ENCODE results near the gene NME3.

DNA sequence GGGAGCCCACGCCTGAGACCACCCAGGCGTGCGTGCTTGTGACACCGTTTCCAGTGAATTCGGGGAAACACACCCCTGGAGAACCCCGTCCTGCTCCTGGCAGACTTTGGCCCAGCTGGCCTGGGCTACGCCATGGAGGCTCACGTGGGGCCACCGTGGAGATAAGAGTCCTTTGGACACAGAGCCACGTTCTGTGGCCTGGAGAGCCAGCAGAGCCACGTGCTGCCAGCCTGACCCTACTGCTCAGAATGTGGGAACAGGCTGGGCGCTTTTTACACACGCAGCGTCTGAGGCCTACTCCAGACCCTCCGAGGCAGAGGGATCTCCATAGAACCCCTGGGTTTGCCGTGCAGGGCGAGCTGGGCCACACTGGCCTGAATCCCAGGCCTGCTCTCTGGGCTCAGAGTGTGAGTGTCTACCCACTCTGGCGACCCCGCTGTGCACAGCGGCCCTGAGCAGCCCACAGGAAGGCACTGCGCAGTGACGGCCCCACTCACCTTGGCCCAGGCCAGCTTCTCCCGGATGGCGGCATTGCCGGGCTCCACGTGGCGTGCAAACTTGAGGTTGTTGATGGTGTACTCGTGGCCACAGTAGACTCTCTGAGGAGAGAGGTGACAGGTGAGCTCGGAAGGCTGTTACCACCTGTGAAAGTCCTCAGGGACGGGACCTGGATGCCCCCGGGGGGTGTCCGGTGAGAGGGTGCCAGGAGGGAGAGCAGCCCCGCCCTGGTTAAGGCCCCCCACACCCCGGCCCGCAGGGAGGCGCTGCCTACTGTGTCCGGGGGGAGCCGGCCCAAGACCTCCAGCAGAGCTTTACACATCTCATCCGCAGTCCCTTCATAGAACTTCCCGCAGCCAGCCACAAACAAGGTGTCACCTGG lies 45.3 kb upstream of the NME3 start:
- TF ChIP-seq, protein P1, sequence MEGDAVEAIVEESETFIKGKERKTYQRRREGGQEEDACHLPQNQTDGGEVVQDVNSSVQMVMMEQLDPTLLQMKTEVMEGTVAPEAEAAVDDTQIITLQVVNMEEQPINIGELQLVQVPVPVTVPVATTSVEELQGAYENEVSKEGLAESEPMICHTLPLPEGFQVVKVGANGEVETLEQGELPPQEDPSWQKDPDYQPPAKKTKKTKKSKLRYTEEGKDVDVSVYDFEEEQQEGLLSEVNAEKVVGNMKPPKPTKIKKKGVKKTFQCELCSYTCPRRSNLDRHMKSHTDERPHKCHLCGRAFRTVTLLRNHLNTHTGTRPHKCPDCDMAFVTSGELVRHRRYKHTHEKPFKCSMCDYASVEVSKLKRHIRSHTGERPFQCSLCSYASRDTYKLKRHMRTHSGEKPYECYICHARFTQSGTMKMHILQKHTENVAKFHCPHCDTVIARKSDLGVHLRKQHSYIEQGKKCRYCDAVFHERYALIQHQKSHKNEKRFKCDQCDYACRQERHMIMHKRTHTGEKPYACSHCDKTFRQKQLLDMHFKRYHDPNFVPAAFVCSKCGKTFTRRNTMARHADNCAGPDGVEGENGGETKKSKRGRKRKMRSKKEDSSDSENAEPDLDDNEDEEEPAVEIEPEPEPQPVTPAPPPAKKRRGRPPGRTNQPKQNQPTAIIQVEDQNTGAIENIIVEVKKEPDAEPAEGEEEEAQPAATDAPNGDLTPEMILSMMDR (IDR thresholded peaks at IDR 0.05), result no peak
- no peak for TF ChIP-seq POLR2A (IDR thresholded peaks at IDR 0.05)
